H9 (cell line): Measurements from ENCODE around the gene BAHD1. TPM values are rescaled to one million over a fixed set of nuclear protein-coding genes. Genes with fewer than 3 reads are reported as not detected.

ENCODE experiments used
- DNase-seq: peaks from one replicate; pipeline ENCODE4 v3.0.0-alpha.2; 2017
- H2AFZ ChIP-seq: one replicate; pipeline ENCODE4 v1.6.1; 2013; ENCODE audit warnings: mild to moderate bottlenecking, low read length, control low read depth, moderate library complexity
- H2AK5ac ChIP-seq: 2 replicates; pipeline ENCODE4 v1.6.1; 2013; ENCODE audit warnings: low read length, control low read depth, mixed read lengths; ENCODE audit not compliant: insufficient read length
- H2BK120ac ChIP-seq: one replicate; pipeline ENCODE4 v1.6.1; 2013; ENCODE audit warnings: low read depth, mild to moderate bottlenecking, low read length, control low read depth, inconsistent platforms; ENCODE audit not compliant: poor library complexity, severe bottlenecking
- H2BK12ac ChIP-seq: 2 replicates; pipeline ENCODE4 v1.6.1; 2013; ENCODE audit warnings: low read length, control low read depth, mixed read lengths, low read depth; ENCODE audit not compliant: insufficient read length
- H2BK15ac ChIP-seq: 2 replicates; pipeline ENCODE4 v1.6.1; 2013; ENCODE audit warnings: low read depth, low read length, control low read depth
- H2BK20ac ChIP-seq: one replicate; pipeline ENCODE4 v1.6.1; 2013; ENCODE audit warnings: low read depth, mild to moderate bottlenecking, low read length, control low read depth, inconsistent platforms; ENCODE audit not compliant: poor library complexity, severe bottlenecking
- H2BK5ac ChIP-seq: 2 replicates; pipeline ENCODE4 v1.6.1; 2013; ENCODE audit warnings: low read length, control low read depth, mixed read lengths; ENCODE audit not compliant: insufficient read length
- H3K14ac ChIP-seq: 2 replicates; pipeline ENCODE4 v1.6.1; 2013; ENCODE audit warnings: low read length, control low read depth; ENCODE audit not compliant: insufficient read depth
- H3K18ac ChIP-seq: 2 replicates; pipeline ENCODE4 v1.6.1; 2013; ENCODE audit warnings: low read depth, mild to moderate bottlenecking, mixed read lengths, low read length, control low read depth; ENCODE audit not compliant: insufficient read length
- H3K23ac ChIP-seq: 2 replicates; pipeline ENCODE4 v1.6.1; 2013; ENCODE audit warnings: low read length, control low read depth, mixed read lengths, low read depth; ENCODE audit not compliant: insufficient read length
- H3K23me2 ChIP-seq: 2 replicates; pipeline ENCODE4 v1.6.1; 2013; ENCODE audit warnings: low read depth, mild to moderate bottlenecking, mixed read lengths, low read length, control low read depth; ENCODE audit not compliant: insufficient read length, poor library complexity, severe bottlenecking
- H3K27ac ChIP-seq: 2 replicates; pipeline ENCODE4 v1.5.1; 2013; ENCODE audit warnings: low read length, control low read depth, mixed read lengths, low read depth; ENCODE audit not compliant: insufficient read length
- H3K27me3 ChIP-seq: 2 replicates; pipeline ENCODE4 v1.6.1; 2013; ENCODE audit warnings: low read length, control low read depth, inconsistent platforms; ENCODE audit not compliant: insufficient read depth
- H3K4ac ChIP-seq: 2 replicates; pipeline ENCODE4 v1.6.1; 2013; ENCODE audit warnings: low read depth, mild to moderate bottlenecking, control low read depth, inconsistent platforms, low read length, moderate library complexity
- H3K4me1 ChIP-seq: 2 replicates; pipeline ENCODE4 v1.6.1; 2013; ENCODE audit warnings: low read length, control low read depth, inconsistent platforms; ENCODE audit not compliant: insufficient read depth
- H3K4me2 ChIP-seq: 2 replicates; pipeline ENCODE4 v1.6.1; 2013; ENCODE audit warnings: low read length, control low read depth, mixed read lengths; ENCODE audit not compliant: insufficient read length, insufficient read depth
- H3K56ac ChIP-seq: 2 replicates; pipeline ENCODE4 v1.6.1; 2013; ENCODE audit warnings: low read depth, mild to moderate bottlenecking, mixed read lengths, low read length, control low read depth; ENCODE audit not compliant: insufficient read length
- H3K79me1 ChIP-seq: 2 replicates; pipeline ENCODE4 v1.6.1; 2013; ENCODE audit warnings: low read depth, mild to moderate bottlenecking, moderate library complexity, low read length, control low read depth, inconsistent platforms; ENCODE audit not compliant: insufficient read depth, poor library complexity, severe bottlenecking
- H3K79me2 ChIP-seq: 2 replicates; pipeline ENCODE4 v1.6.1; 2013; ENCODE audit warnings: low read length, control low read depth, inconsistent platforms; ENCODE audit not compliant: insufficient read depth
- H3K9ac ChIP-seq: 2 replicates; pipeline ENCODE4 v1.6.1; 2013; ENCODE audit warnings: low read length, control low read depth, mixed read lengths; ENCODE audit not compliant: insufficient read length; ENCODE audit errors: extremely low read depth
- H3K9me3 ChIP-seq: one replicate; pipeline ENCODE4 v1.6.1; 2013; ENCODE audit warnings: low read depth, low read length, inconsistent platforms; ENCODE audit not compliant: control insufficient read depth
- H3T11ph ChIP-seq: one replicate; pipeline ENCODE4 v1.6.1; 2013; ENCODE audit warnings: mild to moderate bottlenecking, low read length, control low read depth, inconsistent platforms
- H4K20me1 ChIP-seq: one replicate; pipeline ENCODE4 v1.6.1; 2013; ENCODE audit not compliant: control insufficient read depth, insufficient read length, insufficient read depth
- H4K5ac ChIP-seq: 2 replicates; pipeline ENCODE4 v1.6.1; 2013; ENCODE audit warnings: low read depth, mild to moderate bottlenecking, mixed read lengths, low read length, control low read depth; ENCODE audit not compliant: insufficient read length
- H4K8ac ChIP-seq: replicated peaks from 2 replicates; pipeline ENCODE4 v1.6.1; 2013; ENCODE audit warnings: low read length, control low read depth, mixed read lengths, low read depth; ENCODE audit not compliant: insufficient read length
- H4K91ac ChIP-seq: 2 replicates; pipeline ENCODE4 v1.6.1; 2013; ENCODE audit warnings: low read depth, mild to moderate bottlenecking, moderate library complexity, mixed read lengths, low read length, control low read depth; ENCODE audit not compliant: insufficient read length
- H3K27ac Mint-ChIP-seq, 3 experiments: 2 replicates in 2 of 3; 3 replicates in 1 of 3; pipeline ENCODE4 v1.8.0; 2020 to 2021; ENCODE audit warnings: mixed read lengths in 3 of 3, mild to moderate bottlenecking in 1 of 3, moderate library complexity in 1 of 3
- H3K27me3 Mint-ChIP-seq: 2 replicates; pipeline ENCODE4 v1.8.0; 2021; ENCODE audit warnings: low read depth, mild to moderate bottlenecking, moderate library complexity, mixed read lengths
- H3K36me3 Mint-ChIP-seq, 3 experiments: 2 replicates in 2 of 3; 3 replicates in 1 of 3; pipeline ENCODE4 v1.8.0; 2020 to 2021; ENCODE audit warnings: low read depth in 3 of 3, mixed read lengths in 3 of 3; ENCODE audit not compliant: insufficient read depth in 1 of 3
- H3K4me1 Mint-ChIP-seq, 2 experiments: 2 replicates each; pipeline ENCODE4 v1.8.0; 2020; ENCODE audit warnings: mixed read lengths in 2 of 2
- H3K4me3 Mint-ChIP-seq, 2 experiments: 2 replicates in 1 of 2; 3 replicates in 1 of 2; pipeline ENCODE4 v1.8.0; 2020 to 2021; ENCODE audit warnings: mild to moderate bottlenecking in 2 of 2, mixed read lengths in 2 of 2, moderate library complexity in 1 of 2
- H3K9me3 Mint-ChIP-seq, 2 experiments: 2 replicates in 1 of 2; 3 replicates in 1 of 2; pipeline ENCODE4 v1.8.0; 2020; ENCODE audit warnings: mild to moderate bottlenecking in 2 of 2, mixed read lengths in 2 of 2, moderate library complexity in 1 of 2
- total RNA-seq: library from RNA; stranded (reverse); gene quantifications from 2 replicates; pipeline ENCODE4 v1.2.1, GENCODE V29; 2021
- TF ChIP-seq, protein P1 (sequence below): fragments of 200-600 bp; sonication (generic); conservative IDR thresholded peaks from 3 replicates; pipeline ENCODE4 v1.8.0; 2021; ENCODE audit warnings: antibody characterized with exemption, mild to moderate bottlenecking

BAHD1 gene
- total RNA-seq, 1 experiment from 2014 or later, result 54.1 TPM

DNA sequence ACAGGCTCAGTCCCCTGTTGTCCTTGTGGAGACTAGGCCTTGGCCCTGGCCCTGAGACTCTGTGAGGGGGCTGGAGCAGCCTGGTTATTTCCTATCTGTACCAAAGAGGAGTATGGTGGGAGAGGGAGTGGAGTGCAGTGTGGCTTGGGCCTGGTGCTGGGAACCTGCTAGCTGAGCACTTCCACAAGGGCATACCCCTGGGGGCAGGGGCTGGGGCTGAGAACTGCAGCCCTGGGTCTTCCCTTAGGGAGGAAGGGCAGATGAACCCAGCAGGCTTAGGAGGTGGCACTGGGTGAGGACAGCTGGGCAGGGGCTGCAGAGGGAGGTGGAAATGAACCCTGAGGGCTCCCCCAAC, 26.5 kb downstream of the BAHD1 start:
- no peak for DNase-seq
- H3K4me3 Mint-ChIP-seq, result no peak overlapping the region; a peak in 1 of 5 replicates
- TF ChIP-seq, protein P1, sequence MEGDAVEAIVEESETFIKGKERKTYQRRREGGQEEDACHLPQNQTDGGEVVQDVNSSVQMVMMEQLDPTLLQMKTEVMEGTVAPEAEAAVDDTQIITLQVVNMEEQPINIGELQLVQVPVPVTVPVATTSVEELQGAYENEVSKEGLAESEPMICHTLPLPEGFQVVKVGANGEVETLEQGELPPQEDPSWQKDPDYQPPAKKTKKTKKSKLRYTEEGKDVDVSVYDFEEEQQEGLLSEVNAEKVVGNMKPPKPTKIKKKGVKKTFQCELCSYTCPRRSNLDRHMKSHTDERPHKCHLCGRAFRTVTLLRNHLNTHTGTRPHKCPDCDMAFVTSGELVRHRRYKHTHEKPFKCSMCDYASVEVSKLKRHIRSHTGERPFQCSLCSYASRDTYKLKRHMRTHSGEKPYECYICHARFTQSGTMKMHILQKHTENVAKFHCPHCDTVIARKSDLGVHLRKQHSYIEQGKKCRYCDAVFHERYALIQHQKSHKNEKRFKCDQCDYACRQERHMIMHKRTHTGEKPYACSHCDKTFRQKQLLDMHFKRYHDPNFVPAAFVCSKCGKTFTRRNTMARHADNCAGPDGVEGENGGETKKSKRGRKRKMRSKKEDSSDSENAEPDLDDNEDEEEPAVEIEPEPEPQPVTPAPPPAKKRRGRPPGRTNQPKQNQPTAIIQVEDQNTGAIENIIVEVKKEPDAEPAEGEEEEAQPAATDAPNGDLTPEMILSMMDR, result no peak

More for the DNA sequence above, 26.5 kb downstream of the BAHD1 start:
- Histone ChIP-seq H2AK5ac (no peak overlapping the region), H2AFZ (no peak overlapping the region), H2BK12ac (no peak overlapping the region), H4K8ac (no peak overlapping the region), H3K18ac (no peak overlapping the region), H4K91ac (no peak overlapping the region), H3K79me1 (no peaks in the 10 kb centered on the region), H3K14ac (no peak overlapping the region; the same call in 1 of the 2 replicates), H4K20me1 (peaks cover 4% of the 10 kb centered on the region), H3K4ac (no peak overlapping the region), H2BK20ac (no peak overlapping the region), H3T11ph (no peak overlapping the region), H3K23ac (no peak overlapping the region), H2BK15ac (no peak overlapping the region), H3K27ac (no peak overlapping the region), H2BK120ac (no peak overlapping the region), H3K79me2 (no peaks in the 10 kb centered on the region), H4K5ac (no peak overlapping the region), H2BK5ac (no peak overlapping the region), H3K23me2 (peaks cover 10% of the 10 kb centered on the region), H3K56ac (no peak overlapping the region), H3K4me1 (no peaks in the 10 kb centered on the region; the same call in 1 of the 2 replicates), H3K9ac (no peak overlapping the region), H3K9me3 (no peaks in the 10 kb centered on the region), H3K4me2 (no peak overlapping the region), H3K27me3 (no peaks in the 10 kb centered on the region)
- peaks cover 23 to 46% (median 43%) of the 10 kb centered on the region in 3 experiments; a peak in 6 of 7 replicates for H3K36me3 Mint-ChIP-seq
- H3K4me1 Mint-ChIP-seq, result peaks cover 14 to 18% of the 10 kb centered on the region in 2 experiments
- no peak overlapping the region; a peak in 1 of 7 replicates for H3K27ac Mint-ChIP-seq
- H3K9me3 Mint-ChIP-seq, result no peaks in the 10 kb centered on the region
- no peaks in the 10 kb centered on the region for H3K27me3 Mint-ChIP-seq
